Erythroblast (primary cell): ENCODE measurements around the gene UGT1A7.

Experiments
- GATA1 ChIP-seq: IDR thresholded peaks from 2 replicates; pipeline ENCODE4 v1.6.1; 2011; ENCODE audit warnings: low read depth, mild to moderate bottlenecking, control low read depth, low read length, moderate library complexity
- POLR2A ChIP-seq: IDR thresholded peaks from 2 replicates; pipeline ENCODE4 v1.6.1; 2011; ENCODE audit warnings: mild to moderate bottlenecking, low read length

DNA sequence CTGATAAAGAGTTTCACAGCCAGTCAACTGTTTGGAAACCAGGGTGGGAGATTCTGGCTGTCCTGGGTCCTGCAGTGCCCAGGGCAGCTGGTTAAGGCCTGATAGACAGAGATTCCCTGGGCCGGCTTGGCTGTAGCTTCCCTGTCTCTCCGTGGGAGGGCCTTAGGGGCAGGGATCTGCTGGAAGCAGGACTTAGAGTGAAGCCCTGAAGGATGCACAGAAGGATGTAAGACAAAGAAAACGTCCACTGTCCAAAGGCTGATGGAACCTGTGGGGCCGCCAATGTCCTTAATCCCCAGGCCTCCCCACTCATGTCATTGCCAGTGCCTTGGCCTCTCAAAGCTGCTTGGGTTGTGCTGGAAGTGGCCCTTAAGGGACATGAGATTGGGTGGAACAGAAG, 129.4 kb downstream of the UGT1A7 start:
- no peak for TF ChIP-seq POLR2A
- no peak for TF ChIP-seq GATA1
